GM19240 (cell line): ENCODE data around the gene TLR2.
A peak's percentile ranks its signal among the peaks of the same experiment; 100 is the strongest.

Experiments used
- DNase-seq: peaks from one replicate; pipeline ENCODE4 v3.0.0; 2011; ENCODE audit warnings: low spot score; ENCODE audit not compliant: insufficient read length

TLR2 gene, protein sequence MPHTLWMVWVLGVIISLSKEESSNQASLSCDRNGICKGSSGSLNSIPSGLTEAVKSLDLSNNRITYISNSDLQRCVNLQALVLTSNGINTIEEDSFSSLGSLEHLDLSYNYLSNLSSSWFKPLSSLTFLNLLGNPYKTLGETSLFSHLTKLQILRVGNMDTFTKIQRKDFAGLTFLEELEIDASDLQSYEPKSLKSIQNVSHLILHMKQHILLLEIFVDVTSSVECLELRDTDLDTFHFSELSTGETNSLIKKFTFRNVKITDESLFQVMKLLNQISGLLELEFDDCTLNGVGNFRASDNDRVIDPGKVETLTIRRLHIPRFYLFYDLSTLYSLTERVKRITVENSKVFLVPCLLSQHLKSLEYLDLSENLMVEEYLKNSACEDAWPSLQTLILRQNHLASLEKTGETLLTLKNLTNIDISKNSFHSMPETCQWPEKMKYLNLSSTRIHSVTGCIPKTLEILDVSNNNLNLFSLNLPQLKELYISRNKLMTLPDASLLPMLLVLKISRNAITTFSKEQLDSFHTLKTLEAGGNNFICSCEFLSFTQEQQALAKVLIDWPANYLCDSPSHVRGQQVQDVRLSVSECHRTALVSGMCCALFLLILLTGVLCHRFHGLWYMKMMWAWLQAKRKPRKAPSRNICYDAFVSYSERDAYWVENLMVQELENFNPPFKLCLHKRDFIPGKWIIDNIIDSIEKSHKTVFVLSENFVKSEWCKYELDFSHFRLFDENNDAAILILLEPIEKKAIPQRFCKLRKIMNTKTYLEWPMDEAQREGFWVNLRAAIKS

DNA sequence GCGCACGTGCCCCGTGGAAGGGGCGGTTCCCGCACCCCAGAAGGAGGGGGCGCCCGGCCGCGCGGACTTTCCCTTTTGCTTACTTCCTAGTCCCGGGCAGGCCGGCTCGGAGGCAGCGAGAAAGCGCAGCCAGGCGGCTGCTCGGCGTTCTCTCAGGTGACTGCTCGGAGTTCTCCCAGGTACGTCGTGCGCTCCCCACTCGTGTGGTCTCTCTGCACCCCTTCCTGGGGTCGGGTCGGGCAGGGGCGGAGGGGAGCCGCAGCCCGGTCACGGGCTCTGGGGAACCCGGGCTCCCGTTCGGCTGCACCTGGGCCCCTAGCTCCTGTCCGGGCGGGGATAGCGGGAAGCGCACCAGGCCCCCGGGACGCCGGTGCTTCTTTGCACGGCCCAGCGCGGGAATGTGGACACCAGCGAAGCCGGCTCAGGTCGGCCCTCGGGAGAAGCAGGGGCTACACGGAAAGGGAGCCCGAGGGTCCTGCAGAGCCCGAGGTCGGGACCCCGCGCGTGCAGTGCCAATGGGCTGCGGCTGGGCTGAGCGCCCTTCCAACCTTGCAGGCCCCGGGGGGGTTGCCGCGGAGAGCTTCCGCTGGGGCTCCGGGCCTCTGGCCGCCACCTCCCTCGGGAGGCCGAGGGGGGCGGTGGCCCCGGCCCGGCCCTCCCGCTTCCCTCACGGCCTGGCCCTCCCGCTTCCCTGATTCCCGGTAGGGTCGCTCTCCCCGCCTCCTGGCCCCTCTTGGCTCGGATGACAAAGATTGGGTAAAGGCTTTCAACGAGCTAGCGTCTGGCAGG is at the start of gene TLR2:
TSS of gene TLR2 (plus strand) at position 99 of the 789 bp plus-strand sequence. CDS start 18,628 bp downstream, outside the sequence.
- peak; percentile 21 for DNase-seq

DNA sequence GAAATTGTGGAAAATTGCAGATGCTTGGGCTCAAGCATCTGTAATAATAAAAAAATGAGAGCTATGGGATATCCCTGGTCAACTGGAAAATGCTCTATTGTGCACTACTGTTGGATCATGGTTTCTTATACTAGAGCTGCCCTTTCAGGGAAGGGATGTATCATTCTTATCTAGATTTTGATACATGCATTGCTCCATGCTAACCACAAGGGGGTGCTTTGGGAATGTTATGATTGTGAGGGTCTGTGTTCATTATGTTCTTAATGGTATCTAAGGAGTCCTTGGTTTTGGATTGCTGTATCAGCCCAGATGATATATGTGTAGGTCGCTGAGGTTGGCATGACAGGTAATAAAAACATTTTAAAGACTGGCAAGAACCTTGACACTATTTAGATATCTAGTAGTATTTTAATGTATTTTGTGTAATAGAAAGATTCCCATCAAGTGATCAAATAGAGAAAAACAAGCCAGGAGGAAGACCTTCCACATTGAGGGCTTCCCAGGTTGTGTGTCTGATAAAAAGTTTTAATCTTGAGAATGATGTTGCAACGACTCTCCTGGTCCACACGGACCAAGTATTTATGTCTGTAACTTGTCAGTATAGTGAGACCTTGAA is 49.2 kb upstream of the TLR2 start:
- no peak for DNase-seq

DNA sequence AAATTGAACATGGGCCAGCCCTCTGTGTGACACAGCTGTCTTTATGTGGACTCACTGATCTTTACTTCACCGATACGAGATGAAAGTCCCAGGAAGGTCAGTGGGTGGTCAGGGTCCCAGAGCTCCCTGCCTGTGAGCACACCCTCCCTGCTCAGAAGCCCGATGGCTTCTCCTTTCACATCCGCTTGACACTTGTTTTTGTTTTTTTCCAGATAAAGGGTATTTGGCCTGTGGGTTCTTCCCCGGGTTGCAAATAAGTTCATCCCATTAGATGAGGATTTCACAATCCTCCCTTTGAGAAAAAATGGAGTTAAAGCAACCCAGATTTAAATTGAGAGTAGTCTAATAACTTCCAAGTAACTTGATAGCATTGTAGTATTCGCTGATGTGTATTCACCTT is 48.2 kb upstream of the TLR2 start:
- DNase-seq, result no peak

DNA sequence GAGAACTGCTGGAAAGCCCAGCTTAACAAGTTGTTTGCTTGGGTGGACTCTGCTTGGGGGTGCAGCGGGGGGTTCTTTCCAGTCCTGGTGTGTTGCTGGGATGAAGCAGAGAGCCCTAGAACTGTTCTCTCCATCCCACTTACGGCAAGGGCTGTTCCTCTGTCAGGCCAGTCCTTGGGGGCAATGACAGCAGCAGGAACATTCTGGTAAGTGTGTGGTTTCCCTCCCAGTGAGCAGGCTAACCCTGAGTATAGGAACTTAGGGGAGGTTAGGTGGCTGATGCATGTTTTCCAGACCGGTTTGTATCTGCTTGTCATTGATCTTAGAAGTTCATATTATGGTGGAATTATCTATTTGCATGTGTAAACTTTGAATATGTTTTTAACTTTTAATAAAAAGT is 46.9 kb upstream of the TLR2 start:
- no peak for DNase-seq

DNA sequence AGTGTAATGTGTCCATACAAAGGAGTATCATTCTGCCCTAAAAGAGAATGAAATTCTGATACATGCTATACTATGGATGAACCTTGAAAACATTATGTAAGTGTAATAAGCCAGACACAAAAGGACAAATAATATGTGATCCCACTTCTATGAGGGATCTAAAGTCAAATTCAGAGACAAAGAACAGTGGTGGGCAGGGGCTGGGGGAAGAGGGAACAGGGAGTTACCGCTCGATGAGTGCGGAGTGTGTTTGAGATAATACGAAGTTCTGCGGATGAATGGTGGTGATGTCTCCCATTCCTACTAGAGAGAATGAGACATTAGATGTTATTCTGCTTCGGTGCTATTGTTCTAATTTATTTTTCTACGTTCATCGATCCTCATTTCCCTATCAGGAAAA is 46.1 kb upstream of the TLR2 start:
- no peak for DNase-seq

DNA sequence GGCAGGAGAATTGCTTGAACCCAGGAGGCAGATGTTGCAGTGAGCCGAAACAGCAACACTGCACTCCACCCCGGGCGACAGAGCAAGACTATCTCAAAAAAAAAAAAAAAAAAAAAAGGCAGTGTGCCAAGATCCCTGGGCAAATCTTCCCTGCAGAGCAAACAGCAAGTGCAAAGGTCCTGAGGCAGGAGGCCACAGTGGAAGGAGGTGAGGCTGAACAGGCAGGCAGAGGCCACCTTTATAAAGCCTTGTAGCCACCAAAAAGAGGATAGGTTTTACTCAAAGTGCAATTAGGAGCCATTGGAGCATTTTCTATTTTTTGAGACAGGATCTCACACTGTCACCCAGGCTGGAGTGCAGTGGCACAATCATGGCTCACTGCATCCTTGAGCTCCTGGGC is 45.1 kb upstream of the TLR2 start:
- no peak for DNase-seq

DNA sequence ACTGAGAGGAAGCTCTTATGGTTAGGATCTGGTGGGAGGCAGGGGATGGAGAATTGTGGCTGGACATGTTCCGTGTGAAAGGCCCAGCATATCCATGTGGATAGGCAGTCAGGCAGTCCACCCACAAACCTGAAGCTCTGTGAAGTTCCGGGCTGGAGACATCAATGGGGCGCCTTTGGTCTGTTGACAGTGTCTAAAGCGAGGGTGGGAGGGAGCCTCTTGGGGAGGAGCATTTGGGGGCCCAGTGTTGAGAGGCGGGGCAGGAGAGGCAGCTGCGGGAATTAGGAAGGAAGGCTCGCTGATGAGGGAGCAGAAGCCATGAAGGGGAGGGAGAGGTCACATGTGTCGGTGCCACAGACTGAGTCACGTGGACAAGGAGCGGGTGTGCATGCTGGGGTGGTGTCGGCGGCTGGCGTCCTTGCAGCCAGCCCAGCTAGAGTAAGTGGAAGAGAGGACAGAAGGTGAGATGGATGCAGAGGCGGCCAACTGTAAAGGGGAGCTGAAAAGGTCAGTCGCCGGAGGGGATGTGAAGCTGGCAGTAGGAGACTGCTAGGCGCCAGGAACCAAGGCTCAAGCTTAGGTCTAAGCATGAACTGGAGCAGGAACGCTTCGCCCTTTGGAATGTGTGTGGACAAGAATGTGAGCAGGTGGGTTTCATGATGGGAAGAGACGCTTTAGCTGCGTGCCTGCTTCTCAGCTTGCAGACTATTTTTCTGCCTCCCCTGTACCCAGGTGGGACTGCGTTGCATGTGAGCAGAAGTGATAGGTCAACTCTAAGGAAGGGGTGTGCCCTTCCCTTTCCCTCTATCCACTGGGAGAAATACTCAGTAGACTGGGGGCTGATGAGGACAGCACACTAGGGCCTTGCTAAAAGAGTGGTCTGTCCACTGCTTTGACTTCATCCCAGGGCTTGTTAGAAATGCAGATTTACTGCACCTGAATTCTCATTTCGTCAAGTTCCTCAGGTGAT is 44.0 kb upstream of the TLR2 start:
- DNase-seq, result no peak

DNA sequence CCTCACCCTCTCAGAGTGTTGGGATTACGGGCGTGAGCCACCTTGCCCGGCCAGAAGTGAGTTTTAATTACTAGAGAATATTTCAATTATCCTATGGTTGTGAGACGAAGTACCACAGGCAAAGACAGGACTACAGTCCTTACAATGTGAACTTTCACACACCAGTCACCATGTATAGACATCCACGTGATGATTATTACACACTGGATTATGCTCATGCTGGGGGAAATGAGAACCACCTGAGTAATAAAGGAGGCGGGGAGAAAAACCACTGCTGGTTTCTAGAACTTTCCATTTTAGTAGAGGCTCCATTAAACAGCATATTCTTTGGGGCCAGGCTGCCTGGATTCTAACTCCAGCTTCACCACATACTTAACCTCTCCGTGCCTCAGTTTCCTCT is 42.5 kb upstream of the TLR2 start:
- DNase-seq, result no peak

DNA sequence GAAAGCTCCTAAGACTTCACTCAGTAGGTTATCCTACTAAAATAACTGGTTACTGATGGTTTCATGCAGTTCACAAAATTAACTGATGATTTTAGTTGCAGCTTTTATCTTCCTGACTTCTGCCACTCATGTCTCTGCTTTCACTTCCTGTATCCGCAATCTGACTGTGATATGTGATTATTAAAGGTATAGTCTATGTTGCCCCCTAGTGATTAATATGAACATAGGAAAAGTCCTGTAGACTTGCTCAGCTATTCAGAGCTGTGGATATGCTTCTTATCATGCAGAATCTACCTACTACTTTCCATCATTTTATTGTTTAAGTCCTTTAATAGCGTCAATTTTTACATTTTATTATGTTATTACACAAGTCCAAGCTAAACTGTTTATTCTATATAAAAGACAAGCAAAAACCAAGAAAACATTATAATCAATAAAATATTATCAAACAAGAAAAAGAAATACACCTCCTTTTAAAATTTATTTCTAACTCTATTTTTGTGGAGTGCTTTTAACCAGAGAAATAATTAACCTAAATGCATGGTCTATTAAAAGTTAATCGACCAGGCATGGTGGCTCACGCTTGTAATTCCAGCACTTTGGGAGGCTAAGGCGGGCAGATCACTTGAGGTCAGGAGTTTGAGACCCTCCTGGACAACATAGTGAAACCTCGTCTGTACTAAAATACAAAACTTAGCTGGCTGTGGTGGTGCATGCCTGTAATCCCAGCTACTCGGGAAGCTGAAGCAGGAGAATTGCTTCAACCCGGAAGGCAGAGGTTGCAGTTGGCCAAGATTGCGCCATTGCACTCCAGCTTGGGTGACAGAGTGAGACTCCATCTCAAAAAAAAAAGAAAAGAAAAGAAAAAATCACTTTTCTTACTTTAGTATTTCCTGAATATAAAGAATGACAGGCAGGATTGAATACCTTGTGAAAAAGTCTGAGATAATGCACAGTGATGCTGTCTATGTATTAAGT is 40.4 kb upstream of the TLR2 start:
- peak; percentile 25 for DNase-seq

DNA sequence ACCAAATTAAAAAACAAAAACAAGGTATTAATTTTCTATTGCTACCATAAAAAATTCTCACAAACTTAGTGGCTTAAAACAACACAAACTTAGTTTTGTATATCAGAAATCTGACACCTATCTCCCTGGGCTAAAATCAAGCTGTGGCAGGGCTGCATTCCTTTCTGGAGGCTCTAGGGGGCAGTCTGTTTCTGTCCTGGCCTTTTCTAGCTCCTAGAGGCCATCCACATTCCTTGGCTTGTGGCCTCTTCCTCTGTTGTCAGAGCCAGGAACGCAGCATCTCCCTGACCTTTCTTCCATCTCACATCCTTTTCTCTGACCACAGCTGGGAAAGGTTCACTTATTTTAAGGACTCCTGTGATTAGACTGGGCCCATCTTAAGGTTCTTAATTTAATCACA is 38.9 kb upstream of the TLR2 start:
- no peak for DNase-seq

DNA sequence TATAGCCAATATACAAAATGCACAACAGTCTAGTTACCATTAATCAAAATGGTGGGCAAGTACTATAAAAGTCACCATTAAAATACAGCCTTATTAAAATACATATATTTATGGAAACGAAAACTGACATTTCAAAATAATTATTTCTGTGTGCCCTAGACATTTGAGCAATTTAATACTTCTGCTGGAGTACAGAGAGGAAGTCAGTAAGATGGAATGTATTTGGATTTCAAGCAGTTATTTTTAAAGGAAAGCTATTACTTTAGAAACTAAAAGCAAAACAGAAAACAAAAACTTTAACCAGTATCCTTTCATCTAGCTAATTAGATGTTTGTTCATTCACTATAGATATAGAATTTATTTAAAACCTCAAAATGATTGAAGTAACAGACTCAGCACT is 37.8 kb upstream of the TLR2 start:
- no peak for DNase-seq

DNA sequence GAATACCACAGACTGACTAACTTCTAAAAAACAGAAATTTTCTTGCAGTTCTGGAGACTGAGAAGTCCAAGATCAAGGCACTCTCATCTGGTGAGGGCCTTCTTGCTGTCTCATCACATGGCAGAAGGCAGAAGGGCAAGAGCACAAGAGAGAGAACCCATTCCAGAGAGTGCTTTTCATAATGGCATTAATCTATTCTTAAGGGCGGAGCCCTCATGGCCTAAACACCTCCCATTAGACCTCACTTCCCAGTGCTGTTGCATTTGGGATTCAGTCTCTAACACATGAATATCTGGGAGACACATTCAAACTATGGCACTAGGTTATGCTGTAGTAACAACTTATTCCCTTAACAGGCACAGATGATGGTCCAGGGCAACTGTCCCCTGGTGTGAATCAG is 37.1 kb upstream of the TLR2 start:
- DNase-seq, result no peak

DNA sequence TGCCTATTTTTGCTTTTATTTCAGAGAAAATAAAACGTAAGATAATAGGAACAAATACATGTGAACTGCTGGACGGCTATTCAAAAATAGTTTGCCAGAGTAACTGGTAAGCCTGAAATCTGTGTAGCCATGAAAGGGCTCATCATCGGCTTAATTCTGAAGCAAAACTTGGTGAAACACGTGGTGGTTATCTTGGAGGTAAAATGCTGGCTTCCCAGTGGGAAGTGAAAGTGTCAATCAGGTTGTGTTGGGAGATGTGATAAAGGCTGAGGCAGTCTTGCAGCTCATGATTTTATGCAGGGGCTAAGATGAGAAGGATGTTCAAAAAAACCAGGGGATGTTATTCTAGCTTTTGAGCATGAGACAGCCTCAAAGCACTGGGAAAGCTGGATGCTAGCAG is 36.1 kb upstream of the TLR2 start:
- DNase-seq, result no peak

DNA sequence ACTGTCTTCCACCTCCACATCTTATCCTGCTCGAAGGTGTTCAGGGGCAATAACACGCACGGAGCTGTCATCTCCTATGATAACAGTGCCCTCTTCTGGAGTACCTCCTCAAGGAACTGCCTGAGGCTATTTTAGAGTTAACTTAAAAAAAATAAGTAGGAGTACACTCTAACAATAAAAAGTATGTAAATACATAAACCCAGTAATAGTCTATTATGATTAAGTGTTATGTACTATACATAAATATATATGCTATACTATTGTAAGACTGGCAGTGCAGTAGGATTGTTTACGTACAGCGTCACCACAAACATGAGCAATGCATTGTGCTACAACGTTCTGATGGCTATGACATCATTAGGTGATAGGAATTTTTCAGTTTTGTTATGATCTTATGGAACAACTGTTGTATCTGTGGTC is 34.5 kb upstream of the TLR2 start:
- DNase-seq, result no peak

DNA sequence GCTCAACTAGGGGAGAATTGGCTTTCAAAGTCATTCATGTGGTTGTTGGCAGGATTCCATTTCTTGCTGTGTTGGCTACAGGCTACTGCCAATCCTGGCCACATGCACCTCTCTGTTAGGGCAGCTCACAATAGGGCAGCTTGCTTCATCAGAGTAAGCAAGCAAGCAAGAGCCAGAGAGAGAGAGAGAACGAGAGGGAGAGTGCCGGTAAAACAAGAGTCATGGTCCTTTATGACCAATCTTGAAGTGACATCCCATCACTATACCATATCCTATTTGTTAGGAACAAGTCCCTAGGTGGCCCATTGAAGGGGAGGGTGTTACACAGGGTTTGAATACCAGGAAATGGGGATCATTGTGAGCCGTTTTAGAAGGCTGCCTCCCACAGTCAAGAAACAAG is 33.0 kb upstream of the TLR2 start:
- DNase-seq, result no peak

DNA sequence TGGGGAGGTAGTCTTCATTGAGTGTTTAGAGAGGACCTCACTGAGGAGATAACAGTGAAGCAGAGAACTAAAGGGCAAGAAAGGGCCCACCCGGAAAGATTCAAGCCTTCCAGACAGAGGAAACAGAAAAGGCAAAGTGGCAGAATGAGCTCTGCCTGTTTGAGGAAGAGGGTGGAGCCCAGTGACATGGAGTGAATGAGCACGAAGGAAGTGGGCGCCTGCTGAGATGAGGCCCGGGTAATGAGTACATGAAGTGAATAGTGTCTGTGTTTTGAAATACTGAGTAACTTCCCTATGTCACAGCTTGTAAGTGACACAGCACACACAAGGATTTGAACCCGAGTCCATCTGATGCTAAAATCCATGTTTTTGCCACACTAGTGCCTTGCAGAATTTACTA is 32.5 kb upstream of the TLR2 start:
- no peak for DNase-seq

DNA sequence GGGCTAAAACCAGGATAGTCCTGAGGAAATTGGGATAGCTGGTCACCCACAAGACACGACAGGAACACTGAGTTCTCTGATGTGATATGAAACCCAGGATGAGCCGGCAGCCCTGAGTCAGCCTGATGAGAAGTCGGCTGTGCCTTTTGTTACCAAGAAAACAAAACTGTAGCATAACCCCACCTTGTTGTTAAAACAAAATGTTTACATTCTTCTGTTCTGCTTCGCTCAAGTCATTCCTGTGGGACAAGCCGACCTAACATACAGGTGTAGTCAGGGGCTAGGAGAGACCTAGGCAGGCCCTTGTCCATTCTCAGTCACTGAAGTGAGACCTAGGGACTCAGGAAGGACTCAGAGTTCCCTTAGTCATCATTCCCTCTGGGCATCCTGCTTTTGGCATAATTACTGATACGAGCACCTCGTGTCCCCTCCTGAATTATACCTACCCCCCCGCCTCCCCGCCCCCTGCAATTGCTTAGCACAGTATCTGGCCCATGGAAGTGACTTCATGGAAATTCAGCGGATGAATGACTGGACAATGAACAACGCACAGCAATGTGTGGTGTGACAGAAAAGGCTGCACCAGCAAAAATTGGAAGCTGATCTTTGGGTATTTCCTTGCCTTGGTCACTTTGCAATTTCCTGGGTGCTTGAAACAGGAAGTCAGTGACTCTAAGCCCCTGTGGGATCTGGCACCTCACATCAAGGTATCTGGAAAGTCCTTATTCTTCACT is 31.9 kb upstream of the TLR2 start:
- DNase-seq, result no peak

DNA sequence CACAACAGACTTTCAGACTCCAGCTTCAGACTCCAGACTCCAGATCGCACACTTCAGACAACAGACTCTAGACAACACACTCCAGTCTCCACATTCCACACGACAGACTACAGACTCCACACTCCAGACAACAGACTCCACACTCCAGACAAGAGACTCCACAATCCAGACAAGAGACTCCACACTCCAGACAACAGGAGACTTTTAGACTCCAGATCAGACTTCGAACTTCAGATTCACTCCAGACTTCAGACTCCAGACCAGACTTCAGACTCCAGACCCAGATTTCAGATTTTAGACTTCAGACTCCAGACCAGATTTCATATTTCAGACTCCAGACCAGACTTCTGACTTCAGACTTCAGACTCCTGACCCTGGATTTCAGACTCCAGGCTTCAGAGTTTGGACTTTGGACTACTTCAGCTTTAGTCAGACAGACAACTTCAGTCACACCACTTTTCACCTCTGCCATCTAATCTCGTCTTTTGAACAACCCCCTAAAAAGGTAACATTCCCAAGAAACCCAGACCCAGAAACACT is 29.0 kb upstream of the TLR2 start:
- no peak for DNase-seq
